K562 (cell line): ENCODE results near the gene PLD1. TPM values are rescaled to one million over a fixed set of nuclear protein-coding genes. Genes with fewer than 3 reads are reported as not detected.

Source experiments
- ATAC-seq: fragments of 200-7000 bp; cut with Tn5 transposase; 3 replicates; pipeline ENCODE4 v1.9.1; 2020; ENCODE audit warnings: moderate library complexity
- BruUV-seq: library from RNA; stranded (reverse); fragments of 400-500 nt; replicated peaks from 2 replicates; lab custom pipeline; 2021; lab: Mats Ljungman, UMichigan
- CTCF ChIA-PET: fragments of 300-600 bp; formaldehyde crosslinking; extraction: SDS; loops from one replicate; lab custom pipeline; 2021; ENCODE audit warnings: low intra/inter-chr PET ratio; lab: Yijun Ruan, JAX
- POLR2A ChIA-PET: fragments of 300-600, 350-650 bp; sonication (Branson Sonifier 250); formaldehyde crosslinking; extraction: SDS; loops from one replicate; lab custom pipeline; 2021; ENCODE audit warnings: antibody characterized with exemption, inconsistent platforms; lab: Yijun Ruan, JAX
- DNase-seq, 4 experiments: peaks; one replicate each; pipeline versions ENCODE4 v3.0.0 to v3.0.0-alpha.2; 2011 to 2018; ENCODE audit warnings: low spot score in 3 of 4, mixed read lengths in 3 of 4; ENCODE audit errors: extremely low read depth in 1 of 4
- FAIRE-seq: peaks from 2 replicates; lab custom pipeline; 2011; peaks lifted over from hg19 to GRCh38; lab: Jason Lieb, UNC
- H2AFZ ChIP-seq: 2 replicates; pipeline ENCODE4 v1.6.0; 2011; ENCODE audit warnings: low read depth, low read length, control low read depth, inconsistent platforms
- H3K27ac ChIP-seq: fragments of 200-600 bp; 3 replicates; pipeline ENCODE4 v1.8.0; 2011; ENCODE audit warnings: low read depth, mild to moderate bottlenecking, control low read depth, inconsistent platforms, low read length, moderate library complexity, mixed read lengths; ENCODE audit errors: extremely low read depth
- H3K27me3 ChIP-seq, 2 experiments: fragments of 300-600 bp in 1 of 2; 2 replicates in 1 of 2; 3 replicates in 1 of 2; pipeline versions ENCODE4 v1.6.0 to v1.8.0; 2011; ENCODE audit warnings: inconsistent platforms in 2 of 2, low read length in 2 of 2, mild to moderate bottlenecking in 1 of 2, mixed read lengths in 1 of 2, moderate library complexity in 1 of 2; ENCODE audit not compliant: control insufficient read depth in 2 of 2, insufficient read depth in 2 of 2
- H3K36me3 ChIP-seq: fragments of 300-600 bp; 3 replicates; pipeline ENCODE4 v1.8.0; 2011; ENCODE audit warnings: mild to moderate bottlenecking, low read length, inconsistent platforms; ENCODE audit not compliant: control insufficient read depth, insufficient read depth
- H3K4me1 ChIP-seq, 2 experiments: fragments of 200-600 bp in 1 of 2; replicated peaks in 1 of 2; 2 replicates in 1 of 2; 3 replicates in 1 of 2; pipeline versions ENCODE4 v1.5.1 to v1.8.0; 2011; ENCODE audit warnings: inconsistent platforms in 2 of 2, low read length in 2 of 2, mild to moderate bottlenecking in 1 of 2, mixed read lengths in 1 of 2, moderate library complexity in 1 of 2; ENCODE audit not compliant: control insufficient read depth in 2 of 2, insufficient read depth in 2 of 2
- H3K4me2 ChIP-seq: 2 replicates; pipeline ENCODE4 v1.6.1; 2011; ENCODE audit warnings: low read length, control low read depth, inconsistent platforms, mixed read lengths; ENCODE audit not compliant: insufficient read depth
- H3K4me3 ChIP-seq: fragments of 200-600 bp; sonication (generic), shearing (Covaris generic); 2 replicates; pipeline ENCODE4 v1.5.1; 2016; ENCODE audit warnings: control low read depth, inconsistent platforms
- H3K79me2 ChIP-seq: fragments of 200-600 bp; 3 replicates; pipeline ENCODE4 v1.8.0; 2011; ENCODE audit warnings: low read length, inconsistent platforms; ENCODE audit not compliant: control insufficient read depth, insufficient read depth
- H3K9ac ChIP-seq, 2 experiments: 2 replicates each; pipeline versions ENCODE4 v1.6.0 to v1.6.1; 2011; ENCODE audit warnings: low read depth in 2 of 2, low read length in 2 of 2, control low read depth in 1 of 2, inconsistent platforms in 1 of 2, mild to moderate bottlenecking in 1 of 2, mixed read lengths in 1 of 2; ENCODE audit not compliant: insufficient read depth in 1 of 2
- H3K9me1 ChIP-seq: one replicate; pipeline ENCODE4 v1.6.0; 2011; ENCODE audit warnings: inconsistent platforms, mild to moderate bottlenecking, low read length, moderate library complexity; ENCODE audit not compliant: control insufficient read depth, insufficient read depth
- H3K9me3 ChIP-seq: replicated peaks from 2 replicates; pipeline ENCODE4 v1.5.1; 2011; ENCODE audit warnings: low read depth, low read length, inconsistent platforms; ENCODE audit not compliant: control insufficient read depth, insufficient read depth
- H4K20me1 ChIP-seq: replicated peaks from 2 replicates; pipeline ENCODE4 v1.6.1; 2011; ENCODE audit warnings: low read length, inconsistent platforms, mixed read lengths; ENCODE audit not compliant: control insufficient read depth, insufficient read depth
- BCOR ChIP-seq: fragments of 450-650 bp; IDR thresholded peaks from 2 replicates; pipeline ENCODE4 v1.6.1; 2016
- CUX1 ChIP-seq: fragments of 200-800 bp; sonication (Bioruptor generic); IDR thresholded peaks from 2 replicates; pipeline ENCODE4 v1.6.1; 2016; ENCODE audit warnings: missing genetic modification characterization, missing compliant biosample characterization
- E2F4 ChIP-seq: sonication (generic); formaldehyde crosslinking; IDR thresholded peaks from 2 replicates; pipeline ENCODE4 v1.8.0; 2022; ENCODE audit warnings: mild to moderate bottlenecking, low read depth, missing genetic modification reagents
- RBM25 ChIP-seq: fragments of 200-400 bp; formaldehyde crosslinking; IDR thresholded peaks from 2 replicates; pipeline ENCODE4 v1.6.1; 2018; ENCODE audit warnings: low read length, low read depth, moderate library complexity; ENCODE audit not compliant: severe bottlenecking
- WGBS: fragments of 100-300 bp; shearing (Covaris generic); methylation state at CpG from one replicate; pipeline ENCODE4 v1.1.6; 2016; ENCODE audit warnings: low coverage, mixed read lengths; ENCODE audit not compliant: insufficient coverage; ENCODE audit errors: missing lambda C conversion rate; 5-methylcytosine and 5-hydroxymethylcytosine counted together
- in situ Hi-C: fragments of 300-500 bp; cut with MboI; formaldehyde crosslinking; loops from 4 replicates; pipeline ENCODE4 v1.15.0; 2018; ENCODE audit warnings: inconsistent platforms, mixed read lengths
- intact Hi-C: fragments of 100-400 bp; cut with micrococcal nuclease; formaldehyde crosslinking; loops from 2 replicates; pipeline ENCODE4 v1.14.2; 2022
- polyA plus RNA-seq, 8 experiments: library from polyadenylated mRNA; depleted of rRNA in 4 of 8; stranded (reverse) in 5 of 8; unstranded in 3 of 8; fragments of >200 nt; fragmentation: Nextera tagmentation in 2 of 8; fragmentation: Illumina TruSeq in 1 of 8; extraction: Ambion mirVana in 2 of 8; extraction: Trizol in 1 of 8; gene quantifications; 2 replicates each; pipeline versions ENCODE4 v1.2.1 to v1.2.3, GENCODE V29; 2011 to 2014; ENCODE audit warnings: inconsistent platforms in 1 of 8, missing spikeins in 1 of 8
- total RNA-seq, 7 experiments: library from RNA; depleted of rRNA in 6 of 7; stranded (reverse); fragments of >200 nt in 6 of 7; fragmentation: Illumina TruSeq in 2 of 7; extraction: Trizol in 2 of 7; gene quantifications; 2 replicates each; pipeline versions ENCODE4 v1.2.1 to v1.2.3, GENCODE V29; 2011 to 2021; ENCODE audit warnings: low replicate concordance in 1 of 7

Gene PLD1
- total and polyA plus RNA-seq, 9 of the 15 experiments (the other 6 are each of a cell fraction or from before 2014, with no cell fraction given) = 8.4 to 26.1 (median 18.6) TPM

- Histone ChIP-seq H3K4me2 (no peak overlapping the region), H3K9ac (no peak overlapping the region), H3K79me2 (no peaks in the 10 kb centered on the region), H3K9me3 (no peaks in the 10 kb centered on the region; the same call in 1 of the 2 replicates), H2AFZ (no peak overlapping the region), H3K4me1 (no peaks in the 10 kb centered on the region), H3K27me3 (no peaks in the 10 kb centered on the region), H3K27ac (no peak overlapping the region), H3K9me1 (no peaks in the 10 kb centered on the region), H3K4me3 (no peak overlapping the region), H3K36me3 (no peaks in the 10 kb centered on the region), H4K20me1 (no peaks in the 10 kb centered on the region)
- ChIA-PET POLR2A (interaction anchor here (1.0 kb wide), 1 partner anchor 8 kb away, joined by 3 read pairs; no protein-coding TSS in a partner anchor), CTCF (no interaction called here)
- intact Hi-C loops = no loop called here
- in situ Hi-C loops = no loop called here
- WGBS = 57% methylated on average over 1 of the region's 1 CpG
- no peak for ATAC-seq
- no peak for DNase-seq
- FAIRE-seq = no peak
- BruUV-seq = no TSS peak
- TF ChIP-seq RBM25 = peak; percentile 89
- TF ChIP-seq BCOR = peak; percentile 53; the same call in 1 of the 2 replicates
- no peak for TF ChIP-seq CUX1
- TF ChIP-seq E2F4 (CRISPR knock-in tag) = no peak
Measured at GRCh38 chr3:171652932-171653331, 157.4 kb downstream of the PLD1 start.
